ENCODE results near the gene NIM1K.

NIM1K gene

GRCh38 chr5:43274435-43275114 is 82.5 kb downstream of the NIM1K start:
- no CpG with 5 or more reads among the region's 7 CpGs for WGBS (ENCODE audit: insufficient coverage, insufficient read length)
- Histone ChIP-seq H3K27ac (ENCODE audit: low read length) (no peak overlapping the region), H3K27me3 (ENCODE audit: control insufficient read depth, insufficient read depth, low read length) (no peaks in the 10 kb centered on the region; the same call in 1 of the 2 replicates), H3K4me1 (ENCODE audit: control insufficient read depth, insufficient read depth, low read length) (no peaks in the 10 kb centered on the region), H3K36me3 (ENCODE audit: control insufficient read depth, insufficient read depth, low read length) (no peaks in the 10 kb centered on the region), H3K9me3 (ENCODE audit: control insufficient read depth, insufficient read depth, low read length) (no peaks in the 10 kb centered on the region), H3K4me3 (ENCODE audit: low read length) (no peak overlapping the region)
- DNase-seq (ENCODE audit: low read depth, low spot score): no peak

GRCh38 chr5:43275391-43275790 is 83.4 kb downstream of the NIM1K start:
- Histone ChIP-seq H3K4me1 (ENCODE audit: control insufficient read depth, insufficient read depth, low read length) (no peaks in the 10 kb centered on the region), H3K4me3 (ENCODE audit: low read length) (no peak overlapping the region), H3K36me3 (ENCODE audit: control insufficient read depth, insufficient read depth, low read length) (no peaks in the 10 kb centered on the region), H3K9me3 (ENCODE audit: control insufficient read depth, insufficient read depth, low read length) (no peaks in the 10 kb centered on the region), H3K27ac (ENCODE audit: low read length) (no peak overlapping the region), H3K27me3 (ENCODE audit: control insufficient read depth, insufficient read depth, low read length) (no peaks in the 10 kb centered on the region; the same call in 1 of the 2 replicates)
- DNase-seq (ENCODE audit: low read depth, low spot score): no peak
- WGBS (ENCODE audit: insufficient coverage, insufficient read length): no CpG with 5 or more reads among the region's 4 CpGs

- H3K9me3 ChIP-seq (ENCODE audit: control insufficient read depth, insufficient read depth, low read length): no peaks in the 10 kb centered on the region
- no peaks in the 10 kb centered on the region for H3K36me3 ChIP-seq (ENCODE audit: control insufficient read depth, insufficient read depth, low read length)
- no peak overlapping the region for H3K4me3 ChIP-seq (ENCODE audit: low read length)
- no peak overlapping the region for H3K27ac ChIP-seq (ENCODE audit: low read length)
- H3K4me1 ChIP-seq (ENCODE audit: control insufficient read depth, insufficient read depth, low read length): no peaks in the 10 kb centered on the region
- DNase-seq (ENCODE audit: low read depth, low spot score): no peak
- WGBS (ENCODE audit: insufficient coverage, insufficient read length): no CpG with 5 or more reads among the region's 12 CpGs
- no peaks in the 10 kb centered on the region for H3K27me3 ChIP-seq (ENCODE audit: control insufficient read depth, insufficient read depth, low read length)
Measured at GRCh38 chr5:43279548-43280274, 87.7 kb downstream of the NIM1K start.

GRCh38 chr5:43281840-43282658 is 90.0 kb downstream of the NIM1K start:
- WGBS (ENCODE audit: insufficient coverage, insufficient read length): no CpG with 5 or more reads among the region's 7 CpGs
- Histone ChIP-seq H3K36me3 (ENCODE audit: control insufficient read depth, insufficient read depth, low read length) (no peaks in the 10 kb centered on the region; the same call in 1 of the 2 replicates), H3K4me3 (ENCODE audit: low read length) (no peak overlapping the region), H3K27me3 (ENCODE audit: control insufficient read depth, insufficient read depth, low read length) (no peaks in the 10 kb centered on the region), H3K4me1 (ENCODE audit: control insufficient read depth, insufficient read depth, low read length) (no peaks in the 10 kb centered on the region), H3K27ac (ENCODE audit: low read length) (no peak overlapping the region), H3K9me3 (ENCODE audit: control insufficient read depth, insufficient read depth, low read length) (no peaks in the 10 kb centered on the region)
- no peak for DNase-seq (ENCODE audit: low read depth, low spot score)

- H3K27ac ChIP-seq (ENCODE audit: low read length): no peak overlapping the region
- no peak for DNase-seq (ENCODE audit: low read depth, low spot score)
- no peaks in the 10 kb centered on the region for H3K27me3 ChIP-seq (ENCODE audit: control insufficient read depth, insufficient read depth, low read length)
- H3K4me1 ChIP-seq (ENCODE audit: control insufficient read depth, insufficient read depth, low read length): no peaks in the 10 kb centered on the region
- peaks cover 2% of the 10 kb centered on the region; the same call in 1 of the 2 replicates for H3K36me3 ChIP-seq (ENCODE audit: control insufficient read depth, insufficient read depth, low read length)
- H3K9me3 ChIP-seq (ENCODE audit: control insufficient read depth, insufficient read depth, low read length): no peaks in the 10 kb centered on the region
- H3K4me3 ChIP-seq (ENCODE audit: low read length): no peak overlapping the region
Measured at GRCh38 chr5:43286623-43287022, 94.6 kb downstream of the NIM1K start.

- no peaks in the 10 kb centered on the region for H3K9me3 ChIP-seq (ENCODE audit: control insufficient read depth, insufficient read depth, low read length)
- H3K36me3 ChIP-seq (ENCODE audit: control insufficient read depth, insufficient read depth, low read length): peaks cover 2% of the 10 kb centered on the region; the same call in 1 of the 2 replicates
- no peak overlapping the region for H3K27ac ChIP-seq (ENCODE audit: low read length)
- H3K4me3 ChIP-seq (ENCODE audit: low read length): no peak overlapping the region
- WGBS (ENCODE audit: insufficient coverage, insufficient read length): no CpG with 5 or more reads among the region's 4 CpGs
- H3K4me1 ChIP-seq (ENCODE audit: control insufficient read depth, insufficient read depth, low read length): no peaks in the 10 kb centered on the region
- DNase-seq (ENCODE audit: low read depth, low spot score): no peak
- no peaks in the 10 kb centered on the region for H3K27me3 ChIP-seq (ENCODE audit: control insufficient read depth, insufficient read depth, low read length)
Measured at GRCh38 chr5:43287493-43287892, 95.5 kb downstream of the NIM1K start.

- no CpG with 5 or more reads among the region's 1 CpG for WGBS (ENCODE audit: insufficient coverage, insufficient read length)
- H3K27ac ChIP-seq (ENCODE audit: low read length): no peak overlapping the region
- DNase-seq (ENCODE audit: low read depth, low spot score): no peak
- no peak overlapping the region for H3K4me3 ChIP-seq (ENCODE audit: low read length)
- no peaks in the 10 kb centered on the region for H3K4me1 ChIP-seq (ENCODE audit: control insufficient read depth, insufficient read depth, low read length)
- no peaks in the 10 kb centered on the region for H3K27me3 ChIP-seq (ENCODE audit: control insufficient read depth, insufficient read depth, low read length)
- H3K9me3 ChIP-seq (ENCODE audit: control insufficient read depth, insufficient read depth, low read length): no peaks in the 10 kb centered on the region
- H3K36me3 ChIP-seq (ENCODE audit: control insufficient read depth, insufficient read depth, low read length): peaks cover 2% of the 10 kb centered on the region; the same call in 1 of the 2 replicates
Measured at GRCh38 chr5:43288269-43288831, 96.3 kb downstream of the NIM1K start.

- Histone ChIP-seq H3K4me3 (ENCODE audit: low read length) (no peak overlapping the region), H3K4me1 (ENCODE audit: control insufficient read depth, insufficient read depth, low read length) (no peaks in the 10 kb centered on the region), H3K27me3 (ENCODE audit: control insufficient read depth, insufficient read depth, low read length) (no peaks in the 10 kb centered on the region), H3K27ac (ENCODE audit: low read length) (no peak overlapping the region), H3K9me3 (ENCODE audit: control insufficient read depth, insufficient read depth, low read length) (no peaks in the 10 kb centered on the region), H3K36me3 (ENCODE audit: control insufficient read depth, insufficient read depth, low read length) (peaks cover 13% of the 10 kb centered on the region)
- DNase-seq (ENCODE audit: low read depth, low spot score): no peak
- no CpG with 5 or more reads among the region's 2 CpGs for WGBS (ENCODE audit: insufficient coverage, insufficient read length)
Measured at GRCh38 chr5:43290726-43291125, 98.7 kb downstream of the NIM1K start.

GRCh38 chr5:43294226-43294625 is 102.2 kb downstream of the NIM1K start:
- DNase-seq (ENCODE audit: low read depth, low spot score): no peak
- H3K36me3 ChIP-seq (ENCODE audit: control insufficient read depth, insufficient read depth, low read length): peaks cover 20% of the 10 kb centered on the region
- H3K27me3 ChIP-seq (ENCODE audit: control insufficient read depth, insufficient read depth, low read length): no peaks in the 10 kb centered on the region
- H3K27ac ChIP-seq (ENCODE audit: low read length): no peak overlapping the region
- H3K9me3 ChIP-seq (ENCODE audit: control insufficient read depth, insufficient read depth, low read length): no peaks in the 10 kb centered on the region
- no peaks in the 10 kb centered on the region for H3K4me1 ChIP-seq (ENCODE audit: control insufficient read depth, insufficient read depth, low read length)
- H3K4me3 ChIP-seq (ENCODE audit: low read length): no peak overlapping the region

- Histone ChIP-seq H3K4me3 (ENCODE audit: low read length) (no peak overlapping the region), H3K27me3 (ENCODE audit: control insufficient read depth, insufficient read depth, low read length) (no peaks in the 10 kb centered on the region), H3K36me3 (ENCODE audit: control insufficient read depth, insufficient read depth, low read length) (peaks cover 20% of the 10 kb centered on the region), H3K27ac (ENCODE audit: low read length) (no peak overlapping the region), H3K9me3 (ENCODE audit: control insufficient read depth, insufficient read depth, low read length) (no peaks in the 10 kb centered on the region), H3K4me1 (ENCODE audit: control insufficient read depth, insufficient read depth, low read length) (no peaks in the 10 kb centered on the region)
- no peak for DNase-seq (ENCODE audit: low read depth, low spot score)
- no CpG with 5 or more reads among the region's 2 CpGs for WGBS (ENCODE audit: insufficient coverage, insufficient read length)
Measured at GRCh38 chr5:43295202-43295601, 103.2 kb downstream of the NIM1K start.

All from iPS DF 6.9 (cell line).